Fibroblast of the aortic adventitia (primary cell): Measurements from ENCODE around the gene EPB41L2. TPM values are rescaled to one million over a fixed set of nuclear protein-coding genes. Genes with fewer than 3 reads are reported as not detected.

ENCODE experiments used
- DNase-seq: peaks from one replicate; pipeline ENCODE4 v3.0.0-alpha.2; 2010; ENCODE audit warnings: low read depth
- H3K4me3 ChIP-seq: 2 replicates; pipeline ENCODE4 v1.5.1; 2011; ENCODE audit warnings: low read depth, mild to moderate bottlenecking, control low read depth, low read length, moderate library complexity
- CTCF ChIP-seq: IDR thresholded peaks from 2 replicates; pipeline ENCODE4 v1.5.1; 2011; ENCODE audit warnings: mild to moderate bottlenecking, low read length, control low read depth, inconsistent platforms; ENCODE audit not compliant: insufficient read depth
- total RNA-seq: library from RNA; depleted of rRNA; stranded (reverse); fragments of >200 nt; gene quantifications from 2 replicates; pipeline ENCODE4 v1.2.3, GENCODE V29; 2012; ENCODE audit warnings: low replicate concordance

Gene EPB41L2
- total RNA-seq, 1 donor, result 117 TPM

GRCh38 chr6:130970839-130971410, 92.1 kb downstream of the EPB41L2 start:
- TF ChIP-seq CTCF, result no peak
- DNase-seq, result no peak
- H3K4me3 ChIP-seq, result no peak overlapping the region

- peak overlapping the region; percentile 66 for H3K4me3 ChIP-seq
- no peak for TF ChIP-seq CTCF
- peak; percentile 84 for DNase-seq
Observed at GRCh38 chr6:130969791-130970491, 93.1 kb downstream of the EPB41L2 start.

- peak overlapping the region; percentile 66 for H3K4me3 ChIP-seq
- TF ChIP-seq CTCF, result no peak
- no peak for DNase-seq
Observed at GRCh38 chr6:130969166-130969565, 93.9 kb downstream of the EPB41L2 start.

- H3K4me3 ChIP-seq, result peak overlapping the region; percentile 66
- TF ChIP-seq CTCF, result no peak
- DNase-seq, result peak; percentile 46
Observed at GRCh38 chr6:130968476-130968875, 94.6 kb downstream of the EPB41L2 start.

- peak; percentile 58 for DNase-seq
- no peak for TF ChIP-seq CTCF
- H3K4me3 ChIP-seq, result peak overlapping the region; percentile 66
Observed at GRCh38 chr6:130967502-130968445, 95.3 kb downstream of the EPB41L2 start.

- no peak for DNase-seq
- TF ChIP-seq CTCF, result no peak
- H3K4me3 ChIP-seq, result no peak overlapping the region
Observed at GRCh38 chr6:130966344-130966980, 96.6 kb downstream of the EPB41L2 start.
